Measurements from ENCODE around the gene UBR2. TPM values are rescaled to one million over a fixed set of nuclear protein-coding genes. Genes with fewer than 3 reads are reported as not detected.

The UBR2 gene
- total and polyA plus RNA-seq, 2 of the 13 experiments (the other 11 are each of a cell fraction or from before 2014, with no cell fraction given), result 17.6 to 29.3 TPM

DNA sequence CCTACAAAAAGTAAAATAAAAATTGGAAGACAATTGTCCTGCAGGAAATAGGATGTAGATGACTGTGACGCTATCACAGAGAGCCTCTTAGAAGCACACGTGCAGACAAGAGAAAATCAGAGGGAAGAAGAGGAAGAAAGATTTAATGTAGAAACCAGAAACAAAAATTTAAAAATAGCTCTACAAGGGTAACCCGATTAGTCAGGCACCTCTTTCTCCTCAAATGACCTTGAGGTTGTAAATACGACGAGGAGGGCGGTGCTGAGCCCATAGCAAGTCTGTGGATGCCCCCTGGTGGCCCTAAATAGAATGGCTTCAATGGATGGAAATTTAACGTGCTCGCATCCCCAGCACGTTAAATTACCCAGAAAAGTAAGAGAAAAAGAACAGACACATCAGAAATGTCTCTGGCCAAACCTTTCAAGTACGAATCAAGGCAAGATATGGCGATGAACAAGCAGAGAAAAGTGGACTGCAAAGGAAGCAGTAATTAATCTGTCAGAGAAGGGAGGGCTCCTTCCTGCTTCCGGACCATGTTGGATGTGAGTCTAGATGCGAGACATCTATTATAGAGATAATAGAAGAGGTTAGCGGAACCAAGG is 162.8 kb downstream of the UBR2 start (continued):
- TF ChIP-seq MAZ (IDR thresholded peaks at IDR 0.05; ENCODE audit: borderline replicate concordance, low read depth, low read length) (no peak), MAZ (CRISPR knock-in tag; IDR thresholded peaks at IDR 0.05; ENCODE audit: low read depth) (peak; percentile 41; the same call in 1 of the 2 replicates), KDM3A (CRISPR knock-in tag; IDR thresholded peaks at IDR 0.05; ENCODE audit: low read depth) (0 out of 2 replicates have a peak, but pooled peaks have one; percentile 30), ZNF589 (CRISPR knock-in tag; conservative IDR thresholded peaks at IDR 0.05) (no peak), ZNF652 (CRISPR knock-in tag; IDR thresholded peaks at IDR 0.05; ENCODE audit: borderline replicate concordance, low read depth) (no peak), ZNF121 (CRISPR knock-in tag; IDR thresholded peaks at IDR 0.05) (no peak), ZNF432 (CRISPR knock-in tag; IDR thresholded peaks at IDR 0.05; ENCODE audit: borderline replicate concordance) (no peak), FOXP4 (CRISPR knock-in tag; IDR thresholded peaks at IDR 0.05) (0 out of 2 replicates have a peak, but pooled peaks have one; percentile 16), ZBTB26 (CRISPR knock-in tag; IDR thresholded peaks at IDR 0.05; ENCODE audit: borderline replicate concordance) (no peak), GTF2F1 (IDR thresholded peaks at IDR 0.05; ENCODE audit: low read length) (no peak), ZNF44 (CRISPR knock-in tag; IDR thresholded peaks at IDR 0.05) (no peak), ZNF101 (CRISPR knock-in tag; IDR thresholded peaks at IDR 0.05; ENCODE audit: borderline replicate concordance, low read depth) (no peak), MIER2 (CRISPR knock-in tag; IDR thresholded peaks at IDR 0.05) (no peak), YY1 (IDR thresholded peaks at IDR 0.05; ENCODE audit: insufficient read depth, insufficient replicate concordance, low read depth, low read length) (no peak), RCOR2 (CRISPR knock-in tag; IDR thresholded peaks at IDR 0.05) (no peak), PRMT3 (CRISPR knock-in tag; IDR thresholded peaks at IDR 0.05; ENCODE audit: borderline replicate concordance, low read depth) (no peak), TFDP1 (CRISPR knock-in tag; IDR thresholded peaks at IDR 0.05; ENCODE audit: borderline replicate concordance) (no peak), RELA (CRISPR knock-in tag; IDR thresholded peaks at IDR 0.05) (no peak), HOXA5 (CRISPR knock-in tag; IDR thresholded peaks at IDR 0.05) (peak; percentile 50; the same call in 1 of the 2 replicates), NFRKB (IDR thresholded peaks at IDR 0.05) (no peak), TARDBP (CRISPR knock-in tag; IDR thresholded peaks at IDR 0.05) (no peak; the same call in 1 of the 2 replicates), SMAD9 (CRISPR knock-in tag; IDR thresholded peaks at IDR 0.05) (no peak), ZNF33B (CRISPR knock-in tag; IDR thresholded peaks at IDR 0.05) (no peak), ZNF264 (CRISPR knock-in tag; IDR thresholded peaks at IDR 0.05) (no peak), ZBTB7B (CRISPR knock-in tag; IDR thresholded peaks at IDR 0.05) (no peak), HNRNPLL (IDR thresholded peaks at IDR 0.05; ENCODE audit: low read depth, low read length, poor library complexity, severe bottlenecking) (no peak), HOXD1 (CRISPR knock-in tag; IDR thresholded peaks at IDR 0.05) (no peak), TAF15 (IDR thresholded peaks at IDR 0.05; ENCODE audit: low read depth, low read length, poor library complexity, severe bottlenecking) (no peak), PITX1 (CRISPR knock-in tag; IDR thresholded peaks at IDR 0.05) (no peak), SRSF1 (optimal IDR thresholded peaks at IDR 0.05; ENCODE audit: low read depth, low read length) (no peak)
